CD14-positive monocyte (primary cell): Measurements from ENCODE around the gene ADGRL3. TPM values are rescaled to one million over a fixed set of nuclear protein-coding genes. Genes with fewer than 3 reads are reported as not detected.

Experiments
- DNase-seq, 3 donors: peaks; one replicate each; pipeline ENCODE4 v3.0.0-alpha.2; 2011 to 2022
- H2AFZ ChIP-seq: 2 replicates; pipeline ENCODE4 v1.6.0; 2012; ENCODE audit warnings: mild to moderate bottlenecking, low read depth, low read length, inconsistent platforms; ENCODE audit not compliant: insufficient read depth, poor library complexity, severe bottlenecking
- H3K27ac ChIP-seq, 2 donors: 1 replicate in 1 of 2; 2 replicates in 1 of 2; pipeline ENCODE4 v1.5.1; 2012 to 2013; ENCODE audit warnings: low read length in 2 of 2, control low read depth in 1 of 2, inconsistent platforms in 1 of 2, low read depth in 1 of 2, mild to moderate bottlenecking in 1 of 2
- H3K27me3 ChIP-seq, 2 donors: one replicate each; pipeline versions ENCODE4 v1.6.0 to v1.6.1; 2011 to 2013; ENCODE audit warnings: low read length in 2 of 2; ENCODE audit not compliant: control insufficient read depth in 2 of 2, insufficient read depth in 2 of 2
- H3K36me3 ChIP-seq, 2 donors: replicated peaks in 1 of 2; 1 replicate in 1 of 2; 2 replicates in 1 of 2; pipeline versions ENCODE4 v1.5.1 to v1.6.1; 2012 to 2013; ENCODE audit warnings: low read length in 2 of 2, control low read depth in 1 of 2, inconsistent platforms in 1 of 2, mild to moderate bottlenecking in 1 of 2; ENCODE audit not compliant: insufficient read depth in 2 of 2, control insufficient read depth in 1 of 2
- H3K4me1 ChIP-seq, 2 donors: 1 replicate in 1 of 2; 2 replicates in 1 of 2; pipeline versions ENCODE4 v1.5.1 to v1.6.1; 2012 to 2013; ENCODE audit warnings: low read length in 2 of 2, control low read depth in 1 of 2, inconsistent platforms in 1 of 2, mild to moderate bottlenecking in 1 of 2, moderate library complexity in 1 of 2; ENCODE audit not compliant: insufficient read depth in 2 of 2, control insufficient read depth in 1 of 2
- H3K4me2 ChIP-seq: replicated peaks from 2 replicates; pipeline ENCODE3; 2012; ENCODE audit warnings: low read length, moderate library complexity, mild to moderate bottlenecking; ENCODE audit not compliant: poor library complexity, severe bottlenecking; ENCODE audit errors: extremely low read depth
- H3K4me3 ChIP-seq, 3 experiments: fragments of 200-600 bp in 1 of 3; sonication (generic) in 1 of 3; replicated peaks in 1 of 3; 1 replicate in 2 of 3; 2 replicates in 1 of 3; pipeline ENCODE4 v1.5.1; 2011 to 2013; ENCODE audit warnings: low read length in 3 of 3, mild to moderate bottlenecking in 3 of 3, control low read depth in 2 of 3, low read depth in 2 of 3, inconsistent platforms in 1 of 3, moderate library complexity in 1 of 3
- H3K79me2 ChIP-seq: 2 replicates; pipeline ENCODE4 v1.6.0; 2012; ENCODE audit warnings: mild to moderate bottlenecking, control low read depth, inconsistent platforms, low read length, moderate library complexity; ENCODE audit not compliant: insufficient read depth
- H3K9ac ChIP-seq: 2 replicates; pipeline ENCODE4 v1.6.0; 2017; ENCODE audit warnings: low read length, mild to moderate bottlenecking; ENCODE audit not compliant: insufficient read depth, poor library complexity, severe bottlenecking
- H3K9me3 ChIP-seq, 2 donors: replicated peaks in 1 of 2; 1 replicate in 1 of 2; 2 replicates in 1 of 2; pipeline versions ENCODE4 v1.5.1 to v1.6.1; 2012 to 2013; ENCODE audit warnings: low read length in 2 of 2, control low read depth in 1 of 2; ENCODE audit not compliant: control insufficient read depth in 1 of 2, insufficient read depth in 1 of 2
- H4K20me1 ChIP-seq: 2 replicates; pipeline ENCODE4 v1.6.0; 2012; ENCODE audit warnings: mild to moderate bottlenecking, low read length, control low read depth, moderate library complexity; ENCODE audit not compliant: insufficient read depth
- H3K27ac Mint-ChIP-seq, 7 donors: one replicate each; pipeline ENCODE4 v1.8.0; 2020; ENCODE audit warnings: mild to moderate bottlenecking in 7 of 7, mixed read lengths in 7 of 7, moderate library complexity in 6 of 7, inconsistent platforms in 2 of 7
- H3K27me3 Mint-ChIP-seq, 3 donors: one replicate each; pipeline ENCODE4 v1.8.0; 2021 to 2022; ENCODE audit warnings: low read depth in 3 of 3, mild to moderate bottlenecking in 3 of 3, mixed read lengths in 3 of 3, moderate library complexity in 3 of 3, inconsistent platforms in 1 of 3
- H3K36me3 Mint-ChIP-seq, 2 donors: one replicate each; pipeline ENCODE4 v1.8.0; 2020; ENCODE audit warnings: mixed read lengths in 2 of 2, inconsistent platforms in 1 of 2, mild to moderate bottlenecking in 1 of 2
- H3K4me1 Mint-ChIP-seq: one replicate; pipeline ENCODE4 v1.8.0; 2020; ENCODE audit warnings: mild to moderate bottlenecking, mixed read lengths
- H3K4me3 Mint-ChIP-seq, 2 donors: one replicate each; pipeline ENCODE4 v1.8.0; 2020; ENCODE audit warnings: mild to moderate bottlenecking in 2 of 2, mixed read lengths in 2 of 2, moderate library complexity in 1 of 2
- H3K9me3 Mint-ChIP-seq, 7 donors: one replicate each; pipeline ENCODE4 v1.8.0; 2020 to 2022; ENCODE audit warnings: mixed read lengths in 7 of 7, mild to moderate bottlenecking in 6 of 7, moderate library complexity in 6 of 7, inconsistent platforms in 2 of 7
- WGBS: methylation state at CpG from one replicate; pipeline ENCODE4 v1.1.5; 2013; ENCODE audit warnings: missing lambda C conversion rate; ENCODE audit not compliant: insufficient coverage; 5-methylcytosine and 5-hydroxymethylcytosine counted together
- intact Hi-C, 2 donors: fragments of 100-400 bp; cut with micrococcal nuclease; formaldehyde crosslinking; loops; one replicate each; pipeline versions ENCODE4 v1.15.0 to v1.15.1; 2023
- polyA plus RNA-seq, 3 donors: library from polyadenylated mRNA; depleted of rRNA in 1 of 3; unstranded in 2 of 3; stranded (reverse) in 1 of 3; fragments of 300-500 nt in 2 of 3; fragments of >200 nt in 1 of 3; fragmentation: Illumina TruSeq in 2 of 3; gene quantifications; 1 replicate in 2 of 3; 2 replicates in 1 of 3; pipeline ENCODE4 v1.2.3, GENCODE V29; 2012 to 2021
- TF ChIP-seq, protein P1 (sequence below): fragments of 200-600 bp; IDR thresholded peaks from one replicate; pipeline ENCODE4 v1.8.0; 2022; ENCODE audit warnings: antibody characterized with exemption, mild to moderate bottlenecking

ADGRL3 gene
- polyA plus RNA-seq, 3 donors, result not detected

- H2AFZ ChIP-seq, result no peak overlapping the region
- WGBS, result 89% methylated on average over 2 of the region's 5 CpGs
- intact Hi-C loops, result no loop called here
These were observed 738.2 kb downstream of the ADGRL3 start for GRCh38 chr4:61938250-61938846.

GRCh38 chr4:61950625-61951024 is 750.5 kb downstream of the ADGRL3 start:
- Histone ChIP-seq H3K79me2 (no peaks in the 10 kb centered on the region), H4K20me1 (no peaks in the 10 kb centered on the region), H3K4me1 (no peaks in the 10 kb centered on the region), H3K9ac (no peak overlapping the region), H3K4me2 (no peak overlapping the region), H3K27ac (no peak overlapping the region), H3K9me3 (no peaks in the 10 kb centered on the region), H3K36me3 (no peaks in the 10 kb centered on the region), H3K27me3 (no peaks in the 10 kb centered on the region), H3K4me3 (no peak overlapping the region), H2AFZ (no peak overlapping the region)
- no peak overlapping the region for H3K4me3 Mint-ChIP-seq
- no peaks in the 10 kb centered on the region for H3K36me3 Mint-ChIP-seq
- H3K9me3 Mint-ChIP-seq, result peaks cover 0 to 10% (median 2%) of the 10 kb centered on the region in 7 donors
- WGBS, result 96% methylated on average over 2 of the region's 2 CpGs
- peaks cover 0 to 5% (median 0%) of the 10 kb centered on the region in 3 donors for H3K27me3 Mint-ChIP-seq
- no peak for DNase-seq
- H3K4me1 Mint-ChIP-seq, result no peaks in the 10 kb centered on the region
- TF ChIP-seq, protein P1, sequence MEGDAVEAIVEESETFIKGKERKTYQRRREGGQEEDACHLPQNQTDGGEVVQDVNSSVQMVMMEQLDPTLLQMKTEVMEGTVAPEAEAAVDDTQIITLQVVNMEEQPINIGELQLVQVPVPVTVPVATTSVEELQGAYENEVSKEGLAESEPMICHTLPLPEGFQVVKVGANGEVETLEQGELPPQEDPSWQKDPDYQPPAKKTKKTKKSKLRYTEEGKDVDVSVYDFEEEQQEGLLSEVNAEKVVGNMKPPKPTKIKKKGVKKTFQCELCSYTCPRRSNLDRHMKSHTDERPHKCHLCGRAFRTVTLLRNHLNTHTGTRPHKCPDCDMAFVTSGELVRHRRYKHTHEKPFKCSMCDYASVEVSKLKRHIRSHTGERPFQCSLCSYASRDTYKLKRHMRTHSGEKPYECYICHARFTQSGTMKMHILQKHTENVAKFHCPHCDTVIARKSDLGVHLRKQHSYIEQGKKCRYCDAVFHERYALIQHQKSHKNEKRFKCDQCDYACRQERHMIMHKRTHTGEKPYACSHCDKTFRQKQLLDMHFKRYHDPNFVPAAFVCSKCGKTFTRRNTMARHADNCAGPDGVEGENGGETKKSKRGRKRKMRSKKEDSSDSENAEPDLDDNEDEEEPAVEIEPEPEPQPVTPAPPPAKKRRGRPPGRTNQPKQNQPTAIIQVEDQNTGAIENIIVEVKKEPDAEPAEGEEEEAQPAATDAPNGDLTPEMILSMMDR, result no peak
- no peak overlapping the region for H3K27ac Mint-ChIP-seq
- intact Hi-C loops, result no loop called here

More at GRCh38 chr4:61938250-61938846, 738.2 kb downstream of the ADGRL3 start:
- no peaks in the 10 kb centered on the region for H3K36me3 Mint-ChIP-seq
- no peak overlapping the region for H3K4me2 ChIP-seq
- peaks cover 0 to 9% (median 3%) of the 10 kb centered on the region in 7 donors for H3K9me3 Mint-ChIP-seq
- TF ChIP-seq, protein P1, result no peak
- H4K20me1 ChIP-seq, result no peaks in the 10 kb centered on the region
- no peaks in the 10 kb centered on the region for H3K36me3 ChIP-seq
- H3K4me1 ChIP-seq, result no peaks in the 10 kb centered on the region
- no peaks in the 10 kb centered on the region for H3K27me3 ChIP-seq
- no peaks in the 10 kb centered on the region for H3K4me1 Mint-ChIP-seq
- no peak overlapping the region for H3K27ac ChIP-seq
- no peak overlapping the region for H3K4me3 ChIP-seq
- H3K9ac ChIP-seq, result no peak overlapping the region
- H3K27me3 Mint-ChIP-seq, result peaks cover 0 to 1% (median 0%) of the 10 kb centered on the region in 3 donors
- no peaks in the 10 kb centered on the region for H3K79me2 ChIP-seq
- H3K4me3 Mint-ChIP-seq, result no peak overlapping the region
- DNase-seq, result no peak
- no peak overlapping the region for H3K27ac Mint-ChIP-seq
- no peaks in the 10 kb centered on the region for H3K9me3 ChIP-seq
